Hepatocyte (in vitro differentiated cells): ENCODE results near the gene UGT1A6.

Experiments used
- EZH2 ChIP-seq: fragments of 200-600 bp; sonication (generic); IDR thresholded peaks from 2 replicates; pipeline ENCODE4 v1.6.1; 2016; ENCODE audit warnings: antibody characterized with exemption, mild to moderate bottlenecking, borderline replicate concordance
- EZH2phosphoT487 ChIP-seq: fragments of 200-600 bp; sonication (generic); IDR thresholded peaks from one replicate; pipeline ENCODE4 v1.6.1; 2018; ENCODE audit warnings: antibody characterized with exemption, mild to moderate bottlenecking, low read depth, moderate library complexity; ENCODE audit not compliant: unreplicated experiment, severe bottlenecking
- TF ChIP-seq, protein P1 (sequence below): fragments of 200-600 bp; sonication (generic); IDR thresholded peaks from 2 replicates; pipeline ENCODE4 v1.5.1; 2016; ENCODE audit warnings: antibody characterized with exemption, mild to moderate bottlenecking; ENCODE audit not compliant: poor library complexity

DNA sequence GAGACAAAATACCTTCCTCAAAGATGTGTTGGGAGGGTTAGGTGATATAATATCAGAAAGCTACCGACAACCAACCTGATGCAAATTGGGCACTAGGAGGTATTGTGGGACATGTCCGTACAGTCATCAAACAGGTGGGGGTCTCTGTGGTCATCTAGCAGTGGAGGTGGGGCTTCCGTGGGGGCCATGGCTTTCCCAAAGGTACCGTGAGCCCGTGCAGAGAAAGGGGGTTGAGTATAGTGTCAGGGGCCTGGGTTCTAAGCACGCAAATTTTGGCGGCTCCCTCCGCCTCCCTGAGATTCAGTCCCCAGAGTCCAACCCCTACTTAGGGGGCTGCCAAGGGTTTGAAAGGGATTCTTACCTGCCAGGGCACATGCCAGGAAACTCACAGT, 129.0 kb downstream of the UGT1A6 start:
- TF ChIP-seq EZH2phosphoT487: no peak
- TF ChIP-seq, protein P1, sequence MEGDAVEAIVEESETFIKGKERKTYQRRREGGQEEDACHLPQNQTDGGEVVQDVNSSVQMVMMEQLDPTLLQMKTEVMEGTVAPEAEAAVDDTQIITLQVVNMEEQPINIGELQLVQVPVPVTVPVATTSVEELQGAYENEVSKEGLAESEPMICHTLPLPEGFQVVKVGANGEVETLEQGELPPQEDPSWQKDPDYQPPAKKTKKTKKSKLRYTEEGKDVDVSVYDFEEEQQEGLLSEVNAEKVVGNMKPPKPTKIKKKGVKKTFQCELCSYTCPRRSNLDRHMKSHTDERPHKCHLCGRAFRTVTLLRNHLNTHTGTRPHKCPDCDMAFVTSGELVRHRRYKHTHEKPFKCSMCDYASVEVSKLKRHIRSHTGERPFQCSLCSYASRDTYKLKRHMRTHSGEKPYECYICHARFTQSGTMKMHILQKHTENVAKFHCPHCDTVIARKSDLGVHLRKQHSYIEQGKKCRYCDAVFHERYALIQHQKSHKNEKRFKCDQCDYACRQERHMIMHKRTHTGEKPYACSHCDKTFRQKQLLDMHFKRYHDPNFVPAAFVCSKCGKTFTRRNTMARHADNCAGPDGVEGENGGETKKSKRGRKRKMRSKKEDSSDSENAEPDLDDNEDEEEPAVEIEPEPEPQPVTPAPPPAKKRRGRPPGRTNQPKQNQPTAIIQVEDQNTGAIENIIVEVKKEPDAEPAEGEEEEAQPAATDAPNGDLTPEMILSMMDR: no peak
- TF ChIP-seq EZH2: no peak
